Right atrium auricular region (tissue), 2 donors: ENCODE data around the gene PRDM5. TPM values are rescaled to one million over a fixed set of nuclear protein-coding genes. Genes with fewer than 3 reads are reported as not detected.

Experiments
- DNase-seq: peaks from one replicate; pipeline ENCODE4 v3.0.0-alpha.2; 2019; ENCODE audit warnings: low spot score
- H3K27ac ChIP-seq, 2 donors: fragments of 200-600 bp; sonication (generic); 1 replicate in 1 of 2; 2 replicates in 1 of 2; pipeline ENCODE4 v1.5.1; 2016 to 2019
- H3K27me3 ChIP-seq, 2 donors: fragments of 200-600 bp; sonication (generic); one replicate each; pipeline versions ENCODE4 v1.5.1 to v1.6.0; 2017 to 2019
- H3K36me3 ChIP-seq: fragments of 200-600 bp; sonication (generic); one replicate; pipeline ENCODE4 v1.5.1; 2016
- H3K4me1 ChIP-seq, 2 donors: fragments of 200-600 bp; sonication (generic); one replicate each; pipeline versions ENCODE4 v1.5.1 to v1.6.0; 2017 to 2019
- H3K4me3 ChIP-seq, 2 donors: fragments of 200-600 bp; sonication (generic); 1 replicate in 1 of 2; 2 replicates in 1 of 2; pipeline ENCODE4 v1.5.1; 2017 to 2019; ENCODE audit warnings: mild to moderate bottlenecking in 1 of 2, moderate library complexity in 1 of 2
- H3K9me3 ChIP-seq, 2 donors: fragments of 200-600 bp; sonication (generic); one replicate each; pipeline ENCODE4 v1.5.1; 2019
- CTCF ChIP-seq, 2 donors: fragments of 200-600 bp; sonication (generic); IDR thresholded peaks; one replicate each; pipeline ENCODE4 v1.5.1; 2019; ENCODE audit warnings: antibody characterized with exemption in 2 of 2
- total RNA-seq, 2 donors: library from RNA; depleted of rRNA; stranded (reverse); fragments of >200 nt; gene quantifications; one replicate each; pipeline ENCODE4 v1.1.0, GENCODE V29; 2016

The PRDM5 gene
- total RNA-seq, 2 donors from 2014 or later, result 8.1 to 12.8 TPM

- H3K27me3 ChIP-seq, result no peaks in the 10 kb centered on the region
- no peaks in the 10 kb centered on the region for H3K4me1 ChIP-seq
- peaks cover 0 to 5% of the 10 kb centered on the region in 2 donors for H3K9me3 ChIP-seq
- H3K36me3 ChIP-seq, result no peaks in the 10 kb centered on the region
- no peak overlapping the region for H3K4me3 ChIP-seq
- H3K27ac ChIP-seq, result no peak overlapping the region
- no peak for TF ChIP-seq CTCF (IDR thresholded peaks at IDR 0.05)
- no peak for DNase-seq
These were observed 241.8 kb downstream of the PRDM5 start for GRCh38 chr4:120680647-120681228.

GRCh38 chr4:120673696-120674095, 248.8 kb downstream of the PRDM5 start:
- H3K4me3 ChIP-seq, result no peak overlapping the region
- H3K27me3 ChIP-seq, result no peaks in the 10 kb centered on the region
- no peak overlapping the region for H3K27ac ChIP-seq
- H3K4me1 ChIP-seq, result no peaks in the 10 kb centered on the region
- H3K9me3 ChIP-seq, result peaks cover 0 to 25% of the 10 kb centered on the region in 2 donors
- no peaks in the 10 kb centered on the region for H3K36me3 ChIP-seq
- DNase-seq, result no peak
- no peak for TF ChIP-seq CTCF (IDR thresholded peaks at IDR 0.05)

- no peak overlapping the region for H3K4me3 ChIP-seq
- peaks cover 0 to 25% of the 10 kb centered on the region in 2 donors for H3K9me3 ChIP-seq
- no peak for TF ChIP-seq CTCF (IDR thresholded peaks at IDR 0.05)
- H3K27me3 ChIP-seq, result no peaks in the 10 kb centered on the region
- no peak overlapping the region for H3K27ac ChIP-seq
- no peaks in the 10 kb centered on the region for H3K4me1 ChIP-seq
- H3K36me3 ChIP-seq, result no peaks in the 10 kb centered on the region
- DNase-seq, result no peak
These were observed 249.9 kb downstream of the PRDM5 start for GRCh38 chr4:120672558-120673147.

GRCh38 chr4:120672076-120672475, 250.4 kb downstream of the PRDM5 start:
- Histone ChIP-seq H3K27me3 (no peaks in the 10 kb centered on the region), H3K36me3 (no peaks in the 10 kb centered on the region), H3K4me1 (no peaks in the 10 kb centered on the region), H3K4me3 (no peak overlapping the region), H3K9me3 (peaks cover 0 to 25% of the 10 kb centered on the region in 2 donors), H3K27ac (no peak overlapping the region)
- no peak for DNase-seq
- TF ChIP-seq CTCF (IDR thresholded peaks at IDR 0.05), result no peak

- H3K36me3 ChIP-seq, result no peaks in the 10 kb centered on the region
- no peaks in the 10 kb centered on the region for H3K4me1 ChIP-seq
- DNase-seq, result no peak
- TF ChIP-seq CTCF (IDR thresholded peaks at IDR 0.05), result no peak
- no peaks in the 10 kb centered on the region for H3K27me3 ChIP-seq
- peaks cover 0 to 25% of the 10 kb centered on the region in 2 donors for H3K9me3 ChIP-seq
- no peak overlapping the region for H3K27ac ChIP-seq
- H3K4me3 ChIP-seq, result no peak overlapping the region
These were observed 251.0 kb downstream of the PRDM5 start for GRCh38 chr4:120671538-120671937.

GRCh38 chr4:120667102-120667501, 255.4 kb downstream of the PRDM5 start:
- no peaks in the 10 kb centered on the region for H3K36me3 ChIP-seq
- no peak overlapping the region for H3K4me3 ChIP-seq
- TF ChIP-seq CTCF (IDR thresholded peaks at IDR 0.05), result no peak
- no peaks in the 10 kb centered on the region for H3K4me1 ChIP-seq
- DNase-seq, result no peak
- peaks cover 0 to under 1% of the 10 kb centered on the region in 2 donors for H3K9me3 ChIP-seq
- no peak overlapping the region for H3K27ac ChIP-seq
- no peaks in the 10 kb centered on the region for H3K27me3 ChIP-seq
